GM20000 (cell line): ENCODE measurements around the gene C9orf78.

Experiments used
- DNase-seq: peaks from one replicate; pipeline ENCODE4 v3.0.0; 2012; ENCODE audit warnings: low spot score
- TF ChIP-seq, protein P1 (sequence below): IDR thresholded peaks from 2 replicates; pipeline ENCODE4 v1.5.1; 2012; ENCODE audit warnings: mild to moderate bottlenecking, control low read depth; ENCODE audit errors: extremely low read depth, missing control alignments

C9orf78 gene

DNA sequence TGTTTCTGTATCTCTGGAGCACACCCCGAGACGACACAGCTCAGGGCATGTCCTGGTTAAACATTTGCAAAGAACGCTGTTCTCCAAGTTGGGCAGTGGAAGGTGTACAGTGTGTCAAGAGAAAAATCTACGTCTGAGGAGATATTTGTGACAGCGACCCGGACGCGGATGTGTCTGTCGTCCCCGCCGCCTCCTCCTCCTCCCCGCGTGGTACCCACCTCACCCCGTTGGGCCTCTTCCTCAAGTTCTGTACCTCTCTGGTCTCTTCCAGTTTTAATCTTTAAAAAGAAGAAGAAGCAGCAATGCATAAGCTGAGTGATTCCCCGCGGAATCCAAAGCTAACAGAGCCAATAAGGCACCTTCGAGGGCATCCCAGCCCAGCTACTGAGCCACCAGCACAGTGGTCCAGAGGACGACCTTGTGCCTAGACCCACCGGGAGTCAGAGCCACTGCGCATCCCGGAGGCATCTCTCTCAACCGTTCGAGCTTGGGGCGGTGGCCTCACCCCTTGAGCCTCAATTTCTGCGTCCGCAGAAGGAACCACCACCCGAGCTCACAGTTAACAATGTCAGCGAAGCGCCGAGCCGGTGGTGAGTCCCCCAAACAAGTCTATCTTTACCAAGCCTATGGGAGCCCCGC lies 467 bp downstream of the C9orf78 start:
- no peak for DNase-seq

DNA sequence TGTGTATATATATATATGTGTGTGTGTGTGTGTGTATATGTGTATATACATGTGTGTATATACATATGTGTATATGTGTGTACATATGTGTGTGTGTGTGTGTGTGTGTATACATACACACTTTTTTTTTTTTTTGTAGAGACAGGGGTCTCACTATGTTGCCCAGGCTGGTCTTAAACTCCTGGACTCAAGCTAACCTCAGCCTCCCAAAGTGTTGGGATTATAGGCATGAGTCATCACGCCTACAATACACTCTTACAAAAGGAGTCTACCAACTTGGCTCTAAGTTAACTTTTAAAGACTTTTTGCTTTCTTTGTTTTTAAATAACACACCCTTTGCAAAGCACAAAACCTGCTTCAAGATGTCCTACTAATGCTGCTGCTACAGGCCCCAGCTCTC lies 2.1 kb downstream of the C9orf78 start:
- TF ChIP-seq, protein P1, sequence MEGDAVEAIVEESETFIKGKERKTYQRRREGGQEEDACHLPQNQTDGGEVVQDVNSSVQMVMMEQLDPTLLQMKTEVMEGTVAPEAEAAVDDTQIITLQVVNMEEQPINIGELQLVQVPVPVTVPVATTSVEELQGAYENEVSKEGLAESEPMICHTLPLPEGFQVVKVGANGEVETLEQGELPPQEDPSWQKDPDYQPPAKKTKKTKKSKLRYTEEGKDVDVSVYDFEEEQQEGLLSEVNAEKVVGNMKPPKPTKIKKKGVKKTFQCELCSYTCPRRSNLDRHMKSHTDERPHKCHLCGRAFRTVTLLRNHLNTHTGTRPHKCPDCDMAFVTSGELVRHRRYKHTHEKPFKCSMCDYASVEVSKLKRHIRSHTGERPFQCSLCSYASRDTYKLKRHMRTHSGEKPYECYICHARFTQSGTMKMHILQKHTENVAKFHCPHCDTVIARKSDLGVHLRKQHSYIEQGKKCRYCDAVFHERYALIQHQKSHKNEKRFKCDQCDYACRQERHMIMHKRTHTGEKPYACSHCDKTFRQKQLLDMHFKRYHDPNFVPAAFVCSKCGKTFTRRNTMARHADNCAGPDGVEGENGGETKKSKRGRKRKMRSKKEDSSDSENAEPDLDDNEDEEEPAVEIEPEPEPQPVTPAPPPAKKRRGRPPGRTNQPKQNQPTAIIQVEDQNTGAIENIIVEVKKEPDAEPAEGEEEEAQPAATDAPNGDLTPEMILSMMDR = no peak

More for the DNA sequence above, 467 bp downstream of the C9orf78 start:
- TF ChIP-seq, protein P1 = no peak

DNA sequence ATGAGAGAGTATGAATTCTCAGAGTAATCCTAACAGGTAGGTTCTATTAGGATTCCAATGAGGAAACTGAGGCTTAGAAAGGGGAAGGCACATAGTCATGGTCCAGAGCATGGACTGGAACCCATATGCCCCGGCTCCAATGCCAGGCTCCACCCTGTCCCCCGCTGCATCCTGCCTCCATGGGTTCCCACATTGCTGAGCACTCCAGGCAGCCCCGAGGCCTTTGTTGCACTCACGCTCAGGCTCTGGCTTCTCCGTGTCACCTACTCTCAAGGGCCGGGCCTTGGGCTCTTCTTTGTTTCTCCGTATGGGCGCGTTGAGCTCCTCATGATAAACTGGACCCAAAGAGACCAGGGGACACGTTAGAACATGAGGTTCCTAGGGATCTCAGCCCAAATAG lies 6.1 kb downstream of the C9orf78 start:
- TF ChIP-seq, protein P1 = no peak
- DNase-seq = no peak

More for the DNA sequence above, 2.1 kb downstream of the C9orf78 start:
- no peak for DNase-seq

DNA sequence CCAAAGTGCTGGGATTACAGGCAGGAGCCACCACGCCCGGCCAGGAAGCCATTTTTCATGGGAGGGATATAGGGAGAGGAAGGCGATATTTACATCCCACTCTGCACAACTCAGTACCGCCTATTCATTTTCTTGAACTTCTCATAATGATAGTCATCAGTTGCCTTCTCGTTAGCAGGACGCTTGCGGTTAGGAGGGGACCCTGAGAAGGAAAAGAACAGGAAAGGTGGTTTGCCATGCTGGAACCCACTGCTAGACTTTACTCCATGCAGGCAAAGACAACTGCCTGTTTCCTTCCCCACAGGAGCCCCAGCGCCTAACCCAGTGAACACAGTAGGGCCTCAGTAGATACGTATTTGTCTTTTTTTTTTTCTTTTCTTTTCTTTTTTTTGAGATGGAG lies 7.0 kb downstream of the C9orf78 start:
- TF ChIP-seq, protein P1 = no peak

DNA sequence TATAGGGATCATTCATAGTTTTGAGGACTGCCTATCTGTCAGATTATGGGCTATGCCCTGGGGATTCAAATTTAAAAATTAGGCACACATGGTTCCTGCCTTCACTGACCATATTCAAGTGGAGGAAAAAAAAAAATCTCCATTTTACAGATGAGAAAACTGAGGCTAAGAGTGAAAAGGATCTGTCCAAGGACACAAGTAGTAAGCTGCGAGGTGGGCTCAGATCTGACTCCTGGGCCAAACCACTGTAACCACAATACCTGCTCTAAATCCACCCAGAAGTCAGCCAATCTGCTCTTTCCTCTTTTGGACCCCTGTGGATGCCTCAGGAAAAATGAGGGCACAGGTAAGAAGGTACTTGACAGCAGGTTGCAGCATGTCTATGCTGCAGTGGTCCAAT lies 8.3 kb downstream of the C9orf78 start:
- TF ChIP-seq, protein P1 = no peak
- no peak for DNase-seq

More for the DNA sequence above, 7.0 kb downstream of the C9orf78 start:
- DNase-seq = no peak

DNA sequence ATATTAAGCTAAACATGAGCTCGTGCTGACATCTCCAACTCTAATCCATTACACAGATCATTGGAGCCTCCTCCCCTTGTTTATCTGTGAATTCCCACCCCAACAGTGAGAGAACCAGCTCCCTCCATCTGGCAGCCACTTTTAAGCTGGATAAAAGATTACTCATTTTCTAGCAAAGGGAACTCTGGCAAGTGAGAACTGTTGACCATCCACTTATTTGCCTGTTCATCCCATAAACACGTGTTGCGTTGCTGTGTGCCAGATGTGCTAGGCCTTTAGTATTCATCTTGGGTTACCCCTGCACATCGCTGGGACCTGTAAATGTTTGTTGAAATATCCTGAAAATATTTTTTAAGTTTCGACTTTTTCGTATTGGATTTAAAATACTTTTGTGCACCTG lies 8.7 kb downstream of the C9orf78 start:
- no peak for DNase-seq
- TF ChIP-seq, protein P1 = no peak

DNA sequence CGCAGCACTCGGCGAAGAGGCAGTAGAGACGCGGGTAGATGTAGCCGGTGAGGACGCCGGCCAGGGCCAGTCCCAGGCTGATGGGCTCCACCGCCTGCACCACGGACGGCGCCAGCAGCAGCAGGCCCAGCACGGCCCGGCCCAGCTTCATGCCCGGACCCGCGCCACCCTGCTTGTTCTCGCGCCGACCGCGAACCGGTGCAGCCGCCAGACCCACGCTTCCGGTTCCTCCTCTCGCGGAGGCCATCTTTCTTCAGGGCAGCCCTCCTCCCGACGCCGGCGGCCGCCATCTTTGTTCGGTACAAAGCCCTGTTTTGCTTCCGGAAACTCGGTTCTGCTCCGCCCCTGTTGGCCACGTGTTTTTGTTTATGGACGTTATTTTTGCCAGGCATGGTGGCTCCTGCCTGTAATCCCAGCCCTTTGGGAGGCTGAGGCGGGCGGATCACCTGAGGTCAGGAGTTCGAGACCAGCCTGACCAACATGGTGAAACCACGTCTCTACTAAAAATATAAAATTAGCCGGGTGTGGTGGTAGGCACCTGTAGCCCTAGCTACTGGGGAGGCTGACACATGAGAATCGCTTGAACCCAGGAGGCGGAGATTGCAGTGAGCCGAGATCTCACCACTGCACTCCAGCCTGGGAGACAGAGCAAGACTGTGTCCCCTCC lies 11.0 kb downstream of the C9orf78 start, which contains the start of gene TOR1A:
Gene TOR1A (minus strand): TSS at position 202 of the 667 bp plus-strand sequence. CDS start 51 bp downstream, at position 151.
- TF ChIP-seq, protein P1 = no peak
- peak; percentile 96 for DNase-seq
